D721Med (cell line): ENCODE data around the gene UNC93A.

ENCODE experiments used
- DNase-seq: peaks from one replicate; pipeline ENCODE4 v3.0.0; 2011; ENCODE audit warnings: low spot score; ENCODE audit not compliant: insufficient read length
- FAIRE-seq: peaks from 2 replicates; lab custom pipeline; 2011; peaks lifted over from hg19 to GRCh38; lab: Jason Lieb, UNC
- TF ChIP-seq, protein P1 (sequence below): IDR thresholded peaks from 2 replicates; pipeline ENCODE4 v1.5.1; 2012; ENCODE audit warnings: mild to moderate bottlenecking, control low read depth; ENCODE audit not compliant: insufficient read depth; ENCODE audit errors: missing control alignments

UNC93A gene

DNA sequence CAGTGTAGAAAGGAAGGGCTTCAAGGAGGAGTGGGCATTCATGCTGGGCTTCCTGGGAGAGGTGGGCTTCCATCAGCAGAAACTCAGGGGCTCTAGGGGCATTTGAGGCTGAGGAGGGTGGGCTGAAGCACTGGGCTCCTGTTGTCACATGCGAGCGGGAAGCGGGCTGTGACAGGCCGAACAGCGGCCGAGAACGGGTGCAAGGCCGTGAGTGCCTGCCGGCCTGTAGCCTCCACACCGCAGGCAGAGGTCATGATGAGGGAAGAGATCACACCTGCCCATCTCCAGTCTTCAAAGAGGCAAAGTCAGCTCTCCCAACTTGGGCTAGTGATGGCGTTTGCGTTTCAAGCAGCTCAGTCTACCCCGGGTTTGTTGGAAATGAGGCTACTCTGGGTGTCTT is 34.7 kb downstream of the UNC93A start:
- FAIRE-seq: no peak
- no peak for DNase-seq
- TF ChIP-seq, protein P1, sequence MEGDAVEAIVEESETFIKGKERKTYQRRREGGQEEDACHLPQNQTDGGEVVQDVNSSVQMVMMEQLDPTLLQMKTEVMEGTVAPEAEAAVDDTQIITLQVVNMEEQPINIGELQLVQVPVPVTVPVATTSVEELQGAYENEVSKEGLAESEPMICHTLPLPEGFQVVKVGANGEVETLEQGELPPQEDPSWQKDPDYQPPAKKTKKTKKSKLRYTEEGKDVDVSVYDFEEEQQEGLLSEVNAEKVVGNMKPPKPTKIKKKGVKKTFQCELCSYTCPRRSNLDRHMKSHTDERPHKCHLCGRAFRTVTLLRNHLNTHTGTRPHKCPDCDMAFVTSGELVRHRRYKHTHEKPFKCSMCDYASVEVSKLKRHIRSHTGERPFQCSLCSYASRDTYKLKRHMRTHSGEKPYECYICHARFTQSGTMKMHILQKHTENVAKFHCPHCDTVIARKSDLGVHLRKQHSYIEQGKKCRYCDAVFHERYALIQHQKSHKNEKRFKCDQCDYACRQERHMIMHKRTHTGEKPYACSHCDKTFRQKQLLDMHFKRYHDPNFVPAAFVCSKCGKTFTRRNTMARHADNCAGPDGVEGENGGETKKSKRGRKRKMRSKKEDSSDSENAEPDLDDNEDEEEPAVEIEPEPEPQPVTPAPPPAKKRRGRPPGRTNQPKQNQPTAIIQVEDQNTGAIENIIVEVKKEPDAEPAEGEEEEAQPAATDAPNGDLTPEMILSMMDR: no peak

DNA sequence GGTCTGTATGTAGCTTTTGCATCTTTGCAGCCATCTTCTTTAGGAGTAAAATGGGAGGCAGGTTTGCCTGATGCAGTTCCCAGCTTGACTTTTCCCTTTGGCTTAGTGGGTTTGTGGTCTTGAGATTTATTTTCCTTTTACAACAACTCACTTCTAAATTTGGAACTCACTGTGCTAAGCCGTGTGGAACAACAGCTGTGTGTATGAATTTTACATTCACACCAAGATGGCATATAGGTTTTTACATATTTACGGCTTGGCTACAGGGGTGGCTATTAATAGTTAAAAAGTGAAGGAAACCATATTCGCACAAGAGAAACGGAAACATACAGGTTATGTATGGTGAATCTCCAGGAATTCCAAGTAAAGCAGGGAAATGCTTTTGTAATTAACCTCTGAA is 36.3 kb downstream of the UNC93A start:
- TF ChIP-seq, protein P1: no peak
- no peak for FAIRE-seq

DNA sequence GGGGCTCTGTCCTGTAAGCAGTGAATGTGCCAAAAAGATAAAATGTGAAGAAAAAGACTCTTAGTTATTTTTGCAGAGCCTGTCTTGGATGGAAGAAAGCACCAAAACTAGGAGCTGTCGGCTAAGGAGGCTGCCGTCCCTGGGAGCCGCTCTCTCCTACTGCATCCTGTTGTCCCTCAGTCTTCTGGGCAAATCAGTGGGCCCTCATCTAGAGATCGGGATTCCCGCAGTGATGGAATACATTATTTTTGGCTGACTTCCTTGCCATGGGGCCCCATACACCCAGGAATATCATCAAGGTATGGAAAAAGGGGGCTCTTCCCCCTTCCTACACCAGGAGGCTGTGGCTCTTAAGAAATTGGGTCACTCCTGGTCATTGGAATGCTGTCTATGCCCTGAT is 37.0 kb downstream of the UNC93A start:
- TF ChIP-seq, protein P1: no peak
- FAIRE-seq (no peak), DNase-seq (no peak)

More for the DNA sequence above, 36.3 kb downstream of the UNC93A start:
- no peak for DNase-seq

DNA sequence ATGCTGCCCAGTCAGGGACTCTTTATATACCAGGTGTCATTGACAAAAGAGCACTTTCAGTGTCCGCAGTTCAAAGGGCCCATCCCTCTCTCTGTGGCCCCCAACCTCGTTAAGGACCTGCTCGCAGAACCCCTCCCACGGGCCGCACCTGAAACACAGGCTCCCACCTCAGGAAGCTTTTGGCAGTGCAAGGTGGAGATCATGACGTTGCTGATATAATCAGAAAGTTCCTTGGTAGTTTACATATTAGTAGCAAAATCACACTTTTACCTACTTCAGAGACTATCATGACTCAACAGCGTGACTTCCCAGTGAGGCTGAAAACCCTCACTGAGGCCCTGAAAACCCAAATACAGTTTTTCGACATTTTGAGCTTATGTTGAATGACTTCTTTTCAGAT is 37.9 kb downstream of the UNC93A start:
- DNase-seq (no peak), FAIRE-seq (no peak)
- TF ChIP-seq, protein P1: no peak

DNA sequence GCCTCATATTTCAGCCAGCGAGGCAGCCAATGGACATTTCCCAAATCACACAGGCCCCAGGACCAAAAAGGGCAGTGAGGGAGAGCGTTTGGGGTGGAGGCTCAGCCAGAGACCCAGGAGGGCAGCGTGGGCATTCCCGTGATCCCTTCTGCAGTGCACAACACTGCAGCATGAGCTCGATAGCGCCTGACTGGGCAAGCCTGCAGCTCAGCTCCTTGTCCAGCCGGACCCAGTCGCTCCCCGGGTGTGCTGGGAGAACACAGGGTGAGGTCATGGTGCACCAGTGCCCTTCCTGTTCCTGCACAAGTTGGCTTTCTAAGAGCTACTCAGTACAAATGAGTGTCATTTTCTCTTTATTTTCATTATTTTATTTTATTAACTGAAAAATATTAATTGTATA is 39.6 kb downstream of the UNC93A start:
- TF ChIP-seq, protein P1: no peak
- FAIRE-seq (no peak), DNase-seq (no peak)

DNA sequence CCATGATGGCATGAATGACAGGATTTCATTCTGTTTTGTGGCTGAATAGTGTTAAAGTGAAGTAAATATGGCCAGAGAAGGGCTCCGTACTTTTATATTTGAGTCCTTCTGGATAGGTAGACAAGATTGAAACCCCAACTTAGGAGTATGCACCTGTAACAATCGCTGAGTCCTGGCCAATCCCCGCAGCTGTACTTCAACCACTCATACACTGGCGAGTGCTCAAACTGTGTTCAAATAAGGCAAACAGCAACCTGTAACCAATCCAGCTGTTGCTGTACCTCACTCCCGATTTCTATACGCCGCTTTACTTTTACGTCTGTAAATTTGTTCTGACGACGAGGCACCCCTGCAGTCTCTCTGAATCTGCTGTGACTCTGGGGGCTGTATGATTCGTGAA is 40.5 kb downstream of the UNC93A start:
- TF ChIP-seq, protein P1: no peak
- no peak for FAIRE-seq

DNA sequence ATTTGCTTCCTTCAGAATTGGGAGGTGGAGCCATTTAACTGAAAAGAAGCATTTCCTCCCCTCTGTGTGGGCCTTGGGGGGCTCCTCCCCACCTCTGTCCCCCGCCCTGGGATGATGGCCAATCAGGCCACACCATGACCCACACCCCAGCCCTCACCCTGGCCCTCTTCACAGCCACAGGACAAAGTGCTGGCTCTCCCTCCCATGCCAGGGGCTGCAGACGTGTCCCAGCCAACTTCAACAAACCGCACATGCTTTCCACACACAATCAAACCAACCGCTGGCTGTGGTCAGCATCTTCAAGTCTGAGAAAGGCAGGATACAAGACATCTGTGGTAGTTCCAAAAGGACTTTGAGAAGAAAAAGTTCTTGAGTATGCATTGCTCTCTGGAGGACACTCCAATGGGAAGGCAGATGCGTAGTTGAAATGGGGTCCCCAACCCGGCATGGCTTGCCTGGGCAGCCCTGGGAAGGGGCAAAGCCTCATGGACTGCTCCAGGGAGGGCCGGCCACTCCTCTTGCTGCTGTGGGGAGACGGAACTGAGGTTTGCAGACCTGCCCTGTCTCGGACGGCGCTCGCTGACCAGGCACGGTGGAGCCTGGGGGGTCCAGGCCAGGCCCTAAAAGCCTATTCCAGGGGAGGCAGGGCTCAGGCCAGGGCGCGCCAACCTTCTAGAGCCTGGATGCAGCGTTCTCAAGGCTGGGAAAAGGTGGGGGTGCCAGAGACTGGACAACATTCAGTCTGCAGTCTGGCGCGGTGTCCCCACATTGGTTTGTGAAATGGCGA is 45.9 kb downstream of the UNC93A start:
- TF ChIP-seq, protein P1: no peak
- DNase-seq (no peak), FAIRE-seq (no peak)

More for the DNA sequence above, 40.5 kb downstream of the UNC93A start:
- DNase-seq: no peak
